ENCODE data around the gene PKN1.
"Not testable (repeated sequence)": the region's sequence is repeated elsewhere in the genome, so short reads cannot be mapped to it uniquely, and the experiment has no call there.

Gene PKN1

GRCh38 chr19:14402332-14403144 is 30.6 kb upstream of the PKN1 start:
- peak; percentile 88 for DNase-seq (ENCODE audit: insufficient read length, low spot score)
- FAIRE-seq = no peak
- no peak for TF ChIP-seq POLR2A (IDR thresholded peaks at IDR 0.05; ENCODE audit: low read depth, low read length)

GRCh38 chr19:14403145-14403930 is 29.8 kb upstream of the PKN1 start:
- DNase-seq (ENCODE audit: insufficient read length, low spot score); FAIRE-seq: not testable (repeated sequence)

GRCh38 chr19:14404312-14404711 is 28.8 kb upstream of the PKN1 start:
- DNase-seq (ENCODE audit: insufficient read length, low spot score) (no peak), FAIRE-seq (no peak)

GRCh38 chr19:14405380-14405757 is 27.7 kb upstream of the PKN1 start:
- no peak for FAIRE-seq

More at GRCh38 chr19:14404312-14404711, 28.8 kb upstream of the PKN1 start:
- TF ChIP-seq POLR2A (IDR thresholded peaks at IDR 0.05; ENCODE audit: low read depth, low read length) = no peak

GRCh38 chr19:14405758-14406644 is 27.1 kb upstream of the PKN1 start:
- DNase-seq (ENCODE audit: insufficient read length, low spot score) (peak; percentile 85), FAIRE-seq (no peak)
- TF ChIP-seq POLR2A (IDR thresholded peaks at IDR 0.05; ENCODE audit: low read depth, low read length) = no peak

More at GRCh38 chr19:14405380-14405757, 27.7 kb upstream of the PKN1 start:
- no peak for DNase-seq (ENCODE audit: insufficient read length, low spot score)
- no peak for TF ChIP-seq POLR2A (IDR thresholded peaks at IDR 0.05; ENCODE audit: low read depth, low read length)

- TF ChIP-seq POLR2A (IDR thresholded peaks at IDR 0.05; ENCODE audit: low read depth, low read length) = no peak
- DNase-seq (ENCODE audit: insufficient read length, low spot score) (no peak), FAIRE-seq (no peak)
Measured at GRCh38 chr19:14406645-14407401, 26.3 kb upstream of the PKN1 start.

GRCh38 chr19:14407605-14408484 is 25.3 kb upstream of the PKN1 start:
- no peak for TF ChIP-seq POLR2A (IDR thresholded peaks at IDR 0.05; ENCODE audit: low read depth, low read length)
- DNase-seq (ENCODE audit: insufficient read length, low spot score) = no peak
- no peak for FAIRE-seq

GRCh38 chr19:14408491-14409145 is 24.5 kb upstream of the PKN1 start:
- DNase-seq (ENCODE audit: insufficient read length, low spot score) (no peak), FAIRE-seq (no peak)
- no peak for TF ChIP-seq POLR2A (IDR thresholded peaks at IDR 0.05; ENCODE audit: low read depth, low read length)

- no peak for DNase-seq (ENCODE audit: insufficient read length, low spot score)
- FAIRE-seq = no peak
- TF ChIP-seq POLR2A (IDR thresholded peaks at IDR 0.05; ENCODE audit: low read depth, low read length) = no peak
Measured at GRCh38 chr19:14409146-14410023, 23.7 kb upstream of the PKN1 start.

- FAIRE-seq (no peak), DNase-seq (ENCODE audit: insufficient read length, low spot score) (no peak)
- TF ChIP-seq POLR2A (IDR thresholded peaks at IDR 0.05; ENCODE audit: low read depth, low read length) = no peak
Measured at GRCh38 chr19:14410091-14411051, 22.7 kb upstream of the PKN1 start.
